ENCODE results near the gene MIPEP.
"Not testable (repeated sequence)": the region's sequence is repeated elsewhere in the genome, so short reads cannot be mapped to it uniquely, and the experiment has no call there.

Gene MIPEP

GRCh38 chr13:23889615-23890607 is 711 bp upstream of the MIPEP start:
- DNase-seq (ENCODE audit: low read depth in 3 of 3), result no peak

GRCh38 chr13:23884361-23884760 is 4.8 kb downstream of the MIPEP start:
- not testable (repeated sequence) for DNase-seq (ENCODE audit: low read depth in 3 of 3)

- no peak for DNase-seq (ENCODE audit: low read depth in 3 of 3)
These were observed 5.9 kb downstream of the MIPEP start for GRCh38 chr13:23883255-23883654.

- DNase-seq (ENCODE audit: low read depth in 3 of 3), result not testable (repeated sequence)
These were observed 7.8 kb downstream of the MIPEP start for GRCh38 chr13:23881402-23881800.

GRCh38 chr13:23880493-23881401 is 8.5 kb downstream of the MIPEP start:
- DNase-seq (ENCODE audit: low read depth in 3 of 3), result not testable (repeated sequence)

- no peak for DNase-seq (ENCODE audit: low read depth in 3 of 3)
These were observed 11.9 kb downstream of the MIPEP start for GRCh38 chr13:23877286-23877685.

- no peak for DNase-seq (ENCODE audit: low read depth in 3 of 3)
These were observed 12.9 kb downstream of the MIPEP start for GRCh38 chr13:23876265-23876664.

- no peak for DNase-seq (ENCODE audit: low read depth in 3 of 3)
These were observed 17.5 kb downstream of the MIPEP start for GRCh38 chr13:23871616-23872220.

GRCh38 chr13:23870356-23871140 is 18.7 kb downstream of the MIPEP start:
- DNase-seq (ENCODE audit: low read depth in 3 of 3), result no peak

GRCh38 chr13:23868521-23868920 is 20.7 kb downstream of the MIPEP start:
- no peak for DNase-seq (ENCODE audit: low read depth in 3 of 3)

GRCh38 chr13:23867027-23867491 is 22.1 kb downstream of the MIPEP start:
- DNase-seq (ENCODE audit: low read depth in 3 of 3), result no peak

- no peak for DNase-seq (ENCODE audit: low read depth in 3 of 3)
These were observed 22.7 kb downstream of the MIPEP start for GRCh38 chr13:23866420-23867026.

GRCh38 chr13:23865906-23866305 is 23.3 kb downstream of the MIPEP start:
- DNase-seq (ENCODE audit: low read depth in 3 of 3), result no peak

- no peak for DNase-seq (ENCODE audit: low read depth in 3 of 3)
These were observed 24.2 kb downstream of the MIPEP start for GRCh38 chr13:23865026-23865425.

GRCh38 chr13:23861310-23861709 is 27.9 kb downstream of the MIPEP start:
- DNase-seq (ENCODE audit: low read depth in 3 of 3), result no peak

- DNase-seq (ENCODE audit: low read depth in 3 of 3), result no peak
These were observed 29.3 kb downstream of the MIPEP start for GRCh38 chr13:23859904-23860303.

GRCh38 chr13:23859455-23859854 is 29.7 kb downstream of the MIPEP start:
- DNase-seq (ENCODE audit: low read depth in 3 of 3), result no peak

GRCh38 chr13:23858546-23858945 is 30.7 kb downstream of the MIPEP start:
- no peak for DNase-seq (ENCODE audit: low read depth in 3 of 3)

GRCh38 chr13:23856008-23856750 is 33.0 kb downstream of the MIPEP start:
- DNase-seq (ENCODE audit: low read depth in 3 of 3), result no peak

- DNase-seq (ENCODE audit: low read depth in 3 of 3), result no peak
These were observed 33.8 kb downstream of the MIPEP start for GRCh38 chr13:23855360-23855759.
